ENCODE results near the gene MERTK.
"Not testable (repeated sequence)": the region's sequence is repeated elsewhere in the genome, so short reads cannot be mapped to it uniquely, and the experiment has no call there.

MERTK gene

DNA sequence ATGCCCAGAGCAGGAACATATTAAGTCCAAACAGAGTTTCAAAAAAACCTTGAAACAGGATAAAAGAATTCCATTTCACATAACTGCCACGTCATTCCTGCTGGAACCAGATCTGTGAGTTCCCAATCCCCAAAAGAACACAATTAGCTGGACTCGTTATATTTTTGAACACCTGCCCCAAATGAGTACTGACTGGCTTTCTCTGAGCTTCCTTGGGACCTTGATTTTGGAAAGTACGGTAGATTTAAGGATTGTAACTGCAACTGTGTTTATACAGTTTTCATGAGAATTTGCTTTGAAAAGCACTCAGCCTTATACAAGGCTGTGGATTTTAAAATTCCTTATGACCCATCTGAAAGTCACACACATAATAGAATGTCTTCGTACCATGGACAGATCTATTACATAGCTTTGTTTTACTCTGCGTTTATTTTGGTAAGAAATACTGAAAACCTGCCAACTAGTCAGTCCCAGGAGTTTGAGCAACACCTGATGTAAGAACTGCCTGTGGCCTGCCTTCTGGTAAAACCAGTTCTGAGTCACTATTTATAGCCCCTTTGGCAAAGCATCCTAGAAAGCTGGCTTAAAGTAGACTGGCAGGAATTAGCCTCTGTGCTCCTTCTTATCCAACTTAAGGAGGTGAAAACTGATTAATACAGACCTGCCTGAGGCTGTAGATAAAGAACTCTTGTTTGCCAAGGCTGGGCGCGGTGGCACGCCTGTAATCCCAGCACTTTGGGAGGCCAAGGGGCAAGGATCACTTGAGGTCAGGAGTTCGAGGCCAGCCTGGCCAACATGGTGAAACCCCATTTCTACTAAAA, 48.1 kb downstream of the MERTK start:
- FAIRE-seq: no peak

DNA sequence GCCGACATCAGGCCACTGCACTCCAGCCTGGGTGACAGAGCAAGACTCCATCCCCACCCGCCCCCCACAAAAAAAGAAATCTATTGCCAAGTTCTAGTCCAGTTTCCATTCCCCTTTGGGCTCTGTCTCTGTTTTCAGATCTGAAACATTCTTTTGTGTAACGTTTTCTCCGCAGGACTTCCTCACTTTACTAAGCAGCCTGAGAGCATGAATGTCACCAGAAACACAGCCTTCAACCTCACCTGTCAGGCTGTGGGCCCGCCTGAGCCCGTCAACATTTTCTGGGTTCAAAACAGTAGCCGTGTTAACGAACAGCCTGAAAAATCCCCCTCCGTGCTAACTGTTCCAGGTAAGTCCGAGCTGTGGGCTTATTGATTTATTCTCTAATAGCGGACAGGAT, 48.8 kb downstream of the MERTK start:
- no peak for FAIRE-seq

DNA sequence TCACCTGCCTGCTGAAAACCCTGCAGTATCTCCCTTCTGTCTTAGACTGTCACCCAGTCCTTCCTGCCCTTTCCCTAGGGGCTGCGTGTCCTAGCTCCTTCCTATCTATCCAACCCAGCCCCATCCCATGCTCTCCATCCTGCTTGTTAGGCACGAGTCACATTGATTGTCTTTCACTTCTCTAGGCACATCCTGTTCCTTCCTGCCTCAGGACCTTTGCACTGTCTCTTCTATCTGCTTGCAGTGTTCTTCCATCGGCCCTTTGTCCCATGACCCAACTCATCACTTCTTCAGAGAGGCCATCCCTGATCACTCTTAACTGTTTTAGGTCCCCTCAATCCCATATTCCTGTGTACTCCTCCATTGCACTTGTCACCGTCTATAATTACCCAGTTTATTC, 50.4 kb downstream of the MERTK start:
- FAIRE-seq: no peak

DNA sequence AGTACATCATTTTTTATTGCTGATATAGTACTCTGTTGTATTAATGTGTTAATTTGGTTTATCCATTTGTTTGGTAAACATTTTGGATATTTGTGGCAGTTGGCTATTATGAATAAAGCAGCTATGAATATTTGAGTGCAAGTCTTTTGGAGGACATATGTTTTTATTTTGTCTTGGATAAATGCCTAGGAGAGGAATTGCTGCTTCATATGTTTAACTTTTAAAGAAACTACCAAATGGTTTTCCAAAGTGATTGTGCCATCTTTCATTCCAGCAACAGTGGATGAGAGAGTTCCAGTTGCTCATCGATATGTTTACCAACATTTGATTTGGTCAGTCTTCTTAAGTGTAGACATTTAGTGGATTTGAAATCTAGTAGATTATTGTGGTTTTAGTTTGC, 51.8 kb downstream of the MERTK start:
- no peak for FAIRE-seq

DNA sequence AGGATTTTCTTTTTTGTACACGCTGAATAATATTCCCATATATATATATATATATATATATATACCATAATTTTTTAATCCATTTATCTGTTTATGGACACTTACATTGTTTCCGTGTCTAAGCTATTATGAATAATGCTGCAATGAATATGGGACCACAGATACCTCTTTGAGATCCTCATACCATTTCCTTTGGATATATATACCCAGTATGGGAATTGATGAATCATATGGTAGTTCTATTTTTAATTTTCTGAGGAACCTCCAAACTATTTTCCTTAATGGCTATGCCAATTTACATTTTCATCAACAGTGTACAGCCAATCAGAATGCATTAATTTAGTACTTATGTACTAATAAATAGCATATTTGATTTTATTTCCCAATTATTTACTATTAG, 53.1 kb downstream of the MERTK start:
- FAIRE-seq: no peak

DNA sequence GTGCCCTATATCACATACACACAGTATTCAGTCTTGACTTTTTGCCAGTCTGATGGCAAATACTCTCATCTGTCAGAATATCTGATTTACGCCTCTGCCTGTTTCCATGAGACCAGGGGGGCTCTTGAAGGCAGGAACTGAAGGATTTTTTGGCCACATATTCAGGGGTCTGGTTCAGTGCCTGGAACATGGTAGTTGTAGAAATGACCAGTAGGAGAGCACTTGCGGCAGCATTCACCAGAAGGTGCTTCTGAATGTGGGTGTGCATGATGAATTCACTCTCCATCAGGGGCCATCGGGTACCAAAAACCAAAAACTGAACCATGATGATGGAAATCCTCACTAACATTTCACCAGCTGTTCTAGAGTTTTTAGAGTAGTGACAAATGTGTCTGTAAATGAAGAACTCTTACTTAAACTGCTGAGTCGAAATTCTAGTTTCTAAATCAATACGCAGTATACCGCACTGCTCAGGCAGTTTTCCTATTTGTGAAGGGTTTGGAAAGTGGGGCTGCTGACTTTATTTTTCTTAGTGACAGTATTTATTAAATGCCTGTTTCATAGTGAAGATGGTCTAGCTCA, 54.6 kb downstream of the MERTK start:
- no peak for FAIRE-seq

DNA sequence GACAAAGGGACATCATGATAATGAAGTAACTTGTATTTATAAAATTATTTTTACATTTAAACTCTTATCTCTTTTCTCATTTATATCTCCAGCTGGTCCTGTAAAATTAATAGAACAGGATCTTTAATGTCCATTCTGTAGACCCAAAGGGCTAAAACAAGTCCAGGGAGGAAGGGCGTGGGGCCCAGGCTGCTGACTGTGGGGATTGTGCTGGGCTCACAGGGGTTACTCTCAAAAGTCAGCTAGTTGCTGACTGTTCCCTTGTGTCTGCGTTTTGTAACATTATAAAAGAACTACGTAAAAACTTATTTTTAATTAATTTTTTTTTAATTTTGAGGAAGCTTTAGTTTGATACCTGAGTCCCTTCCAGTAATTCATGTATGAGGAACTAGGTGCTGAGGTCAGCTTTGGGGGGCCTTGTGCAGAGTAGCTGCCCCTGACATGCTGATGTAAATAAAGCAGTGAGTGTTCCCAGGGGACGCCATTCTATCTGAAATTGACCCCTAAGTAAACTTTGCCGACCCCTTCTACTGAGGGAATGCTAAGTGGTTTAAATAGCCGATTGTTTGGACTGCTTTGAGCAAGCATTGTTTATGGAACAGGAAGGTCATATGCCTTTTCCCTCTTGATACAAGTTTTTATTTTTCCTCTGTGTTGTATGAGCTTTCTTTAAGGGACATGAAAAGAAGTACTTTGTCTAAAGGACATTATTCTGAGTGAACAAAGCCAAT, 56.4 kb downstream of the MERTK start:
- FAIRE-seq: no peak

DNA sequence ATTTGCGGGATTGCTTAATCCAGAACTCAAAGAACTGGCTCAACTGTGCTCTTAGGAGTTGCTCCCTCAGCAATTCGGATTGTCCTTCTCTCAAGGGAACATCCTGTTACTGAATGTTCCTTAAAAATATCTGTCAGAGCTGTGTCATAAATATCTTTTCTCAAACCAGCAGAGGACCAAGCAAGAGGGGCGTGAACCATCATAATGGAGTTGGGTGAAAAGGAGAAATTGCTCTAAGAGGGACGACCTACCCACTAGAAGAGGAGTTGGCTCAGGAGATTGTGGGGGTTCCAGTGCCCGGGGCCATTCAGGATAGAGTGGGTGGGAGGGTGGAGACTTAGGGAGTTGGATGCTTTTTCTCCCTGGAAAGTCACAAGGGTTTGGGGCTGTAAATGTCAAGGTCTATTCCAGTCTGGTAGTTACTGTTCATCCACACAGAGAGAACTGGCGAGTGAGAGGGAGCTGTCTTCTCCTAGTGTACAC, 59.5 kb downstream of the MERTK start:
- FAIRE-seq: no peak

DNA sequence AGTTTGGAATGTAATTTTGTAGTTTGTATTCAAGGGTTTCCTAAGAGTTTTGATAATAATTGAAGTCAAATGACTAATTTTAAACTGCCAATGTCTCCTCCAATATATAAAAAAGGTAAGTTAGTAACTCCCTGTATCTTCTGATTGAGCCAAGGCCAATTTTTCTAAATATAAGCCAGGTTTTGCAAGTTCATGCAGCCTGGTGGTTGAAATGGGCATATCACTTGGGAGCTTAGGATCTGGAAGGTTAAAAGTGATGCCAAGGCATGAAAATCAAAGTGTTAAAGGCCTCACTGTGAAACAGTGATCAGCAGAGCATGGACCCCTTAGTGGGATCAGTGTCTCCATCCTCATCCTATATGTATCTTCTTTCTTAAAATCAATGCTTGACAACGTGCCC, 60.5 kb downstream of the MERTK start:
- FAIRE-seq: no peak

DNA sequence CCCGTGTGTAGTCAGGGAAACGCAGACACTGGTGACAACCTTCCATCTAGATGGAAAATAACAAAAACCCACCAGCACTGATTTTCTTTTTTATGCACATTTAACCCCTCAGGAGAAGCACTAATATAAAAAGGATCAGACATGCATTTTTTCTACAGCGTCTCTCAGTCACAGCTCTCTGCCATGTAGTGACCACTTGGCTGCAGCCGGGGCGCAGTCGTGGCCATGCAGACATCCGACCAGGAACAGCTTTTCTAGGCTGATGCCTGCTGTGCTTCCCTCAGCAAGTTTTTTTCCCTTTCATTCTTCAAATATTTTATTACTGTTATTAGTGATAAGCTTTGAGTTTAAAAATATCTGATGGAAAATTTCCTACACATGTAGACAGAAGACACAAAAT, 63.3 kb downstream of the MERTK start:
- no peak for FAIRE-seq

DNA sequence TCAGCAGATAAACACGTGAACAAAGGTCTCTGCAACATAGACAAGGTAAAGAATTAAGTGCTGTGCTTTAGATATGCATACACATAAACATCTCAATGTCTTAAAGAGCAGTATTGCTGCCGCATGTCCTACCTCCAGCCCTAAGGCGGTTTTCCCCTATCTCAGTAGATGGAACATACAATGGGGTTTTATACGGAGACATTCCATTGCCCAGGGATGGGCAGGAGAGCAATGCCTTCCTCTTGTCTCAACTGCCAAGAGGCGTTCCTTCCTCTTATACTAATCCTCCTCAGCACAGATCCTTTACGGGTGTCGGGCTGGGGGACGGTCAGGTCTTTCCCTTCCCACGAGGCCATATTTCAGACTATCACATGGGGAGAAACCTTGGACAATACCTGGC, 64.7 kb downstream of the MERTK start:
- not testable (repeated sequence) for FAIRE-seq

DNA sequence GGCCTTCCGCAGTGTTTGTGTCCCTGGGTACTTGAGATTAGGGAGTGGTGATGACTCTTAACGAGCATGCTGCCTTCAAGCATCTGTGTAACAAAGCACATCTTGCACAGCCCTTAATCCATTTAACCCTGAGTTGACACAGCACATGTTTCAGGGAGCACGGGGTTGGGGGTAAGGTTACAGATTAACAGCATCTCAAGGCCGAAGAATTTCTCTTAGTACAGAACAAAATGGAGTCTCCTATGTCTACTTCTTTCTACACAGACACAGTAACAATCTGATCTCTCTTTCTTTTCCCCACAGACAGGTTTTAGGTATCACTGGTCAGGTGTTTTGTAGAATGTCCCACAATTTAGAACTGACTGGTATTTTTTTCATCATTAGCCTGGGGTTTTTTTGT, 65.1 kb downstream of the MERTK start:
- FAIRE-seq: not testable (repeated sequence)

DNA sequence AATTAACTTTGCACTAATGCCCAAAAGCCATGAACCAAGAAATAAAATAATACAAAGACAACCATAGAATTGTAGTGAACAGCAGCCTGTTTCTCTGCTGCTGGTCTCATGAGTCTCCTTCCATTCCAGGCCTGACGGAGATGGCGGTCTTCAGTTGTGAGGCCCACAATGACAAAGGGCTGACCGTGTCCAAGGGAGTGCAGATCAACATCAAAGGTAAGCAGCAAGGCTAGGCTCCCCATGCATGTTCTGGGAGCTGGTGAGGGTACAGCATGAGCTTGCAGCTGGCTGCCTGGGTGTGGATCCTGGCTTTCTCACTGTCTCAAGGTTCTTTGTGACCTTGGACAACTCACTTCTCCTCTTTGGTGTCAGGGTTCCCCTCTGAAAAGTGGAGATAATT, 66.7 kb downstream of the MERTK start:
- FAIRE-seq: no peak

DNA sequence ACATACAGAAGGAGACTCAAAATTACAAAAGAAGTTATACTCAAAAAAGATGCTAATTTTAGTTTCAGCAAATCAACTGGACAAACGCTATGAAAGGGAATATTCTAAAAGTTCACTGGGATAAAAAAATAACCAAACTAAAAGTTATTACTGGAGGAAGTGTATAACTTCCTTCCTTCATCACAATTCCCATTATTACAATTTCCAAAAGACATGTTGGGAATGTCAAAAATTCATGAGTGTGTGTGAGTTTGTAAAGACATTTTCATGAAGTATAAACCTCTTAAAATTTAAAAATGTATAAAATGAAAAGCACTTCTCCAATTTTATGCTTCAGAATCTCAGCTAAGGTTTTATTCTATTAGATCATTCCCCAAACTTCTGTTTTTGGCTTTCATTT, 67.8 kb downstream of the MERTK start:
- FAIRE-seq: no peak

DNA sequence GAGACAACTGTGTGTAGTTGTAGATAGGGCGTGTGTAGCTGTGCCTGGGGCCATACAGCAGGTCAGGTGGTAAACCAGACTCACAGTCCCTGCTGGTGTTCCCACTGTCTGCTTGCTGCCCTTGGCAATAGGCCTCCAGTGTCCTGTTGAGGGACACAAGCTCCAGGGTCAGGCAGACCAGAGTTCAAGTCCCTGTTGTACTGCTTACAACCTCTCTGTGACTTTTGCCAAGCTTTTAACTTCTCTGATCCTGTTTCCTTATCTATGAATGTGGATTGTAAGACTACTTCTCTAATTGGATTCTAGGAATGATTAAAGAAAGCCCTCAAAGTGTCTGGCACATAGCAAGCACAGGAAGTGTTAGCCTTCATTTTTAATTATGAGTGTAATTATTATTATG, 68.6 kb downstream of the MERTK start:
- FAIRE-seq: no peak

DNA sequence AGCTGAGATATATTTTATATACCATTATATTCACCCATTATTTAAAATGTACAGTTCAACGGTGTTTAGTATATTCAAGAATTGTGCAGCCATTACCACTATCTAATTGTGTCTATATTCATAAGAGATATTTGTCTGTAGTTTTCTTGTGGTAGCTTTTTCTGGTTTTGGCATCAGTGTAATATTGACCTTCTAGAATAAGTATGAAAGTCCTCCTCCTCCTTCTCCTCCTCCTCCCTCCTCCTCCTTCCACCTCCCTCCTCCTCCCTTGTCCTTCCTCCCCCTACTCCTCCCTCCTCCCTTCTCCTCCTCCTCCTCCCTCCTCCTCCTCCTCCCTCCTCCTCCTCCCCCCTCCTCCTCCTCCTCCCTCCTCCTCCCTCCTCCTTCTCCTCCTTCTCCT, 72.0 kb downstream of the MERTK start:
- no peak for FAIRE-seq

DNA sequence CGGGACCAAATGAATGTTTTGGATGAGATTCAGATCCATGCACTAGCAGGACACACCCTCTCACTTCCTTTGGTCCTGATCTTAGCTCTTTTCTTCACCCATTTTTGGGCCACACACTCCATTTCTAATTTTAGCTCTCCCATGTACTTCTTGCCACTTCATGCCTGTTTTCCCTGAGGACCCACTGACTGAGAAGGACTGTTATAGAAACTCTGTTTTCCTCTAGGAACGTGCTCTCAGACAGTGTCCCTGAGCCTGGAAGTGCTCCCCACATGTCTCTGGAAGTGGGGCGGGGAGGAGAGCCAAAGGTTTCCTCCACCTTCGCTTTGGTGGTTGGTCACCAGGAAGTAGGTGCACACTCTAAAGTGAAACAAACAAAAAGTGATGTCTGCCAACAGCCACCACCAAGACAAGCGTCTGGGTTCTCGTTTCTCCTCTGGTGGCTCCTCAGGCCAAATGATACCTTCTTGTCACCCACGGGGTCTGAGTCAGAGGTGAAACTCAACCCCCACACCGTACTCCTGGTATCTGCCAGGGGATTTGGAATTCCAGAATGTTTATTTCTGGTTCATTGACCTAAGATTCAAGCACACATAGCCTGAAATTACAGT, 74.7 kb downstream of the MERTK start:
- FAIRE-seq: no peak

DNA sequence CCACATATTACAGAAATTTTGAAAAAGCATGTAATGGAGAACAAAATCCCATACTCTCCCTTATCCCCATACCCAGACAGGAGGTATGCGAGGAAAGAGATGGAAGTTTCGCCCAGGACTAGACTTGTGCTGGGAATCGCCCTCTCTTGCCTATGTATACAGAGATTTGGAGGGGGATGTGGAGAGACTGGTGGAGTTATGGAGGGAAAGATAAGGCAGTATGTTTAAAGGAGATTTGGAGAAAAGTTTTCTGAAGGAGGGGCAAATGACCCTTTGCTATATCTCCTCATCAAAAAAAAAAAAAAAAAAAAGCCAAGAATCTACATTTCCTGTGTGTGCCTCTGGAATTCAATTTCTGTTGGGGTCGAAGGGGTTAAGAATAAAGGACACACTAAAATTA, 75.3 kb downstream of the MERTK start:
- no peak for FAIRE-seq

DNA sequence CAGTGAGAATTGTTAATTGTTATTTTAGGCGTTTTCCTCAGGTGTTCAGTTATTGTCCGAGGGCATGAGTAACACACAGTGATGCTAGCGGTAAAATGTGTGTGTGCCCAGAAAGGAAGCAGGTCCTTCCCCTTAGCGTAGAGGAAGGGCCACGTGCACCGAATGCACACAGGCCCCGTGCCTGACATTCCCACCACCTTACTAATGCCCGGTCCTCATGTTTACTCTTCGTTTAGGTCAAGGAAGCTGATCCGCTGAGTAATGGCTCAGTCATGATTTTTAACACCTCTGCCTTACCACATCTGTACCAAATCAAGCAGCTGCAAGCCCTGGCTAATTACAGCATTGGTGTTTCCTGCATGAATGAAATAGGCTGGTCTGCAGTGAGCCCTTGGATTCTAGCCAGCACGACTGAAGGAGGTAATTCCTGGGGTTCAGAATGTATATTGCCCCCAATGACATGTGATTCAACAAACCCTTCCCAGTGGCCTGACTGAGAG, 76.7 kb downstream of the MERTK start:
- no peak for FAIRE-seq

DNA sequence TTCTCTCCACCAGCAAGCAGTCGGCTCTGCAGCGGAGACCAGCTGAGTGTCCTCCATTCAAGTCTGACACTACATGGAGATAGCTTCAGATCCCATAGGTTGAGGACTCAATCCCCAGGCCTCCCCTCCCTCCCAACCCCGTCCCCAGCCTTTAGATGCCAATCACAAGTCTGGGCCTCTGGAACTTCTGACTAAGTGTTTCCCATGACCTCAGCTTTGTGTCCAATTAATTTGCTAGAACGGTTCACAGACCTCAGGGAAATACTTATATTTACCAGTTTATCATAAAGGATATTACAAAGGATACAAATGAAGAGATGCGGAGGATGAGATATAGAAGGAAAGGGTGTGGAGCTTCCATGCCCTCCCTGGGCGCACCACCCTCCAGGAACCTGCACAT, 77.4 kb downstream of the MERTK start:
- no peak for FAIRE-seq

DNA sequence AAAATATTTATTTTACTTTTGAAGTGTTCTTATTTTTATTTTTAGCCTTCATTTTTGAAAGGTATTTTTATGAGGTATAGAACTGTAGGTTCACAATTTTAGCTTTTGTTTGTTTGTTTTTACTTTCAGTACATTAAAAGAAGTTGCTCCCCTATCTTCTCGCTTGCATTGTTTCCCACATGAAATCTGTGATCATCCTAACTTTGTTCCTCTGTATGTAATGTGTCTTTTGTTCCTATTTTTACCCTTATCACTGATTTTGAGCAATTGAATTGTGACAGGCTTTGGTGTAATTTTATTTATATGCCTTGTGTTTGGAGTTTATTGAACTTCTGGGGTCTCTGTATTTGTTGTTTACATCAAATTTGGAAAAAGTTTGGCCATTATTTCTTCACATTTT, 78.8 kb downstream of the MERTK start:
- no peak for FAIRE-seq

DNA sequence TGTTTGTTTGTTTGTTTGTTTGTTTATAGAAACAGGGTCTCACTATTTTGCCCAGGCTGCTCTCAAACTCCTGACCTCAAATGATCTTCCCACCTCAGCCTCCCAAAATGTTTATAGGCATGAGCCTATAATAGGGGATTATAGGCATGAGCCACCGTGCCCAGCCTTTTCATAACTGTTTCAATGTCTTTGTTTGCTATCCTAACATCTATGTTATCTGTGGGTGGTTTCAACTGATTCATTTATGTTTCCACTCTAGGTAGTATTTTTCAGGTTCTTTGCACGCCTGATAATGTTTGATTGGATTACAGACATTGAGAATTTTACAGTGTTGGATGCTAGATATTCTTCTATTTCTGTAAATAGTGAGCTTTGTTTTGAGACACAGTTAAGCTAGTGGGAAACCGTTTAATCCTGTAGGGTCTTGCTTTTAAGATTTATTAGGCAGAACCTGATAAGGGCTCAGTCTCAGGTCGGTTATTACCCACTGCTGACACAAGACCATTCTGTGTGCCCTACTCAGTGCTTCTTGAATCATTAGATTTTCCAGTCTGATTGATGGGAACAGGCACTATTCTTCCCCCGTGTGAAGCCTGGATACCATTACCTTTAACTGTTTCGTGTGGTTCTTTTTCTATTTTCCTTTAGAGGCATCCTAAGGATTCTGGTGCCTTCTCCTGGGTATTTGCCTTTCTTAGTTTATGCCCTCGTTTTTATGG, 80.2 kb downstream of the MERTK start:
- no peak for FAIRE-seq

DNA sequence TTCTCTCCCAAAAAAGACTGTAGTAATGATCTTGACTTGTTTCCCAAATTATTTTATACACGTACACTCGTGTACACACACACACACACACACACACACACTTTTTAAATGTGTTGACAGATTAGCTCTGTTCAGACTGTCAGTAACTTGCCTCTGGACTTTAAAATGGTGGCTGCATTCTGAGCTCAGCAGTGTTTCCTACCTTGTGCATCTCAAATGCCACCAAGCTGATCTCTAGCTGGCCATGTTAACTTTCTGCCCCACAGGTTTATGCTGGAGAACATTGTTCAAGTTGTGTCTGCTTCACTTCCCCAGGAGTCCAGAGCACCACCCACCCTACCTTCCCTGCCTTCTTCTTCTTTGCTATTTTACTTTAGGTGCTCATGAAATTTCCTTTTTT, 83.3 kb downstream of the MERTK start:
- no peak for FAIRE-seq

Data from TTC549 (cell line).